A673 (cell line): ENCODE results near the gene FCRL4. TPM values are rescaled to one million over a fixed set of nuclear protein-coding genes. Genes with fewer than 3 reads are reported as not detected.

Experiments
- BruUV-seq: library from RNA; stranded (reverse); fragments of 400-500 nt; replicated peaks from 2 replicates; lab custom pipeline; 2021; lab: Mats Ljungman, UMichigan
- CTCF ChIA-PET: fragments of 300-600 bp; sonication (Branson Sonifier 250); formaldehyde crosslinking; loops from one replicate; lab custom pipeline; 2022; ENCODE audit warnings: antibody characterized with exemption; lab: Charles Lee
- POLR2A ChIA-PET: fragments of 300-600 bp; sonication (Branson Sonifier 250); formaldehyde crosslinking; loops from one replicate; lab custom pipeline; 2022; ENCODE audit warnings: antibody characterized with exemption; ENCODE audit not compliant: low non-redundant PET; lab: Charles Lee
- DNase-seq: peaks from one replicate; pipeline ENCODE4 v3.0.0-alpha.2; 2015; ENCODE audit warnings: low spot score
- H3K27ac ChIP-seq: fragments of 200-600 bp; sonication (generic); 2 replicates; pipeline ENCODE4 v1.5.1; 2016; ENCODE audit warnings: mixed run types, low read depth, mild to moderate bottlenecking, mixed read lengths, antibody characterized with exemption, low read length; ENCODE audit not compliant: poor library complexity, severe bottlenecking
- H3K27me3 ChIP-seq: fragments of 200-600 bp; sonication (generic); replicated peaks from 2 replicates; pipeline ENCODE4 v1.6.1; 2017; ENCODE audit warnings: mixed run types, low read depth, mild to moderate bottlenecking, mixed read lengths, antibody characterized with exemption, low read length; ENCODE audit not compliant: insufficient read depth, poor library complexity
- H3K36me3 ChIP-seq: fragments of 200-600 bp; sonication (generic); 2 replicates; pipeline ENCODE4 v1.6.1; 2016; ENCODE audit warnings: mixed run types, mild to moderate bottlenecking, mixed read lengths, antibody characterized with exemption, low read length; ENCODE audit not compliant: insufficient read depth, poor library complexity, severe bottlenecking
- H3K4me1 ChIP-seq: fragments of 200-600 bp; sonication (generic); 2 replicates; pipeline ENCODE4 v1.6.1; 2017; ENCODE audit warnings: mixed run types, mild to moderate bottlenecking, mixed read lengths, antibody characterized with exemption, low read length; ENCODE audit not compliant: insufficient read depth, poor library complexity, severe bottlenecking
- H3K4me3 ChIP-seq: fragments of 200-600 bp; sonication (generic); 2 replicates; pipeline ENCODE4 v1.5.1; 2016; ENCODE audit warnings: low read depth, mixed run types, mild to moderate bottlenecking, mixed read lengths, low read length; ENCODE audit not compliant: poor library complexity, severe bottlenecking
- H3K9me3 ChIP-seq: fragments of 200-600 bp; sonication (generic); 2 replicates; pipeline ENCODE4 v1.6.1; 2016; ENCODE audit warnings: mixed run types, low read depth, mild to moderate bottlenecking, mixed read lengths, antibody characterized with exemption, low read length; ENCODE audit not compliant: poor library complexity, severe bottlenecking
- CTCF ChIP-seq: fragments of 300-800, 200-600 bp; sonication (generic); conservative IDR thresholded peaks from 2 replicates; pipeline ENCODE4 v1.5.1; 2017; ENCODE audit warnings: low read depth, mild to moderate bottlenecking, antibody characterized with exemption, low read length, moderate library complexity, mixed read lengths
- EZH2 ChIP-seq: fragments of 200-600 bp; sonication (generic); IDR thresholded peaks from 2 replicates; pipeline ENCODE4 v1.6.1; 2017; ENCODE audit warnings: borderline replicate concordance, low read depth, mild to moderate bottlenecking, mixed read lengths, antibody characterized with exemption, low read length; ENCODE audit not compliant: poor library complexity, severe bottlenecking
- intact Hi-C: fragments of 100-400 bp; cut with micrococcal nuclease; formaldehyde crosslinking; loops from one replicate; pipeline ENCODE4 v1.10.0; 2022; ENCODE audit not compliant: unreplicated experiment
- total RNA-seq: library from RNA; stranded (reverse); gene quantifications from 2 replicates; pipeline ENCODE4 v1.2.3, GENCODE V29; 2021

FCRL4 gene
- total RNA-seq, 1 experiment from 2014 or later: not detected

GRCh38 chr1:157585984-157586383 lies 11.9 kb downstream of the FCRL4 start:
- Histone ChIP-seq H3K9me3 (no peaks in the 10 kb centered on the region), H3K27me3 (peaks cover 58% of the 10 kb centered on the region), H3K36me3 (no peaks in the 10 kb centered on the region), H3K4me1 (no peaks in the 10 kb centered on the region), H3K27ac (no peak overlapping the region), H3K4me3 (no peak overlapping the region)
- no peak for DNase-seq
- POLR2A ChIA-PET: no interaction called here
- intact Hi-C loops: loop anchor here (10.0 kb wide), 1 partner anchor 279 kb away; no protein-coding TSS in a partner anchor
- BruUV-seq: no TSS peak
- no peak for TF ChIP-seq CTCF
- no peak for TF ChIP-seq EZH2
- CTCF ChIA-PET: no interaction called here

GRCh38 chr1:157584503-157584902 lies 13.4 kb downstream of the FCRL4 start:
- Histone ChIP-seq H3K4me1 (no peaks in the 10 kb centered on the region), H3K27me3 (peaks cover 46% of the 10 kb centered on the region), H3K27ac (no peak overlapping the region), H3K9me3 (no peaks in the 10 kb centered on the region), H3K4me3 (no peak overlapping the region), H3K36me3 (no peaks in the 10 kb centered on the region)
- no peak for DNase-seq
- ChIA-PET CTCF (no interaction called here), POLR2A (interaction anchor here (0.7 kb wide), 1 partner anchor 493 kb away, joined by 6 read pairs; no protein-coding TSS in a partner anchor)
- TF ChIP-seq EZH2 (no peak), CTCF (no peak)
- intact Hi-C loops: loop anchor here (10.0 kb wide), 1 partner anchor 280 kb away; no protein-coding TSS in a partner anchor
- no TSS peak for BruUV-seq

GRCh38 chr1:157580828-157581210 lies 17.1 kb downstream of the FCRL4 start:
- no peak for TF ChIP-seq EZH2
- no peak for TF ChIP-seq CTCF
- H3K27me3 ChIP-seq: peaks cover 21% of the 10 kb centered on the region
- no peaks in the 10 kb centered on the region for H3K9me3 ChIP-seq
- intact Hi-C loops: loop anchor here (1.0 to 10.0 kb wide), 5 partner anchors 110 to 544 kb away; no protein-coding TSS in a partner anchor
- no TSS peak for BruUV-seq
- no peak overlapping the region for H3K27ac ChIP-seq
- no peaks in the 10 kb centered on the region for H3K36me3 ChIP-seq
- DNase-seq: no peak
- POLR2A ChIA-PET: no interaction called here
- H3K4me3 ChIP-seq: no peak overlapping the region
- H3K4me1 ChIP-seq: no peaks in the 10 kb centered on the region
- CTCF ChIA-PET: interaction anchor here (0.7 to 1.5 kb wide), 6 partner anchors 8 to 544 kb away, joined by 3 to 20 read pairs (median 12); no protein-coding TSS in a partner anchor
